LNCaP clone FGC (cell line): Measurements from ENCODE around the gene WTAP.
"Not testable (repeated sequence)": the region's sequence is repeated elsewhere in the genome, so short reads cannot be mapped to it uniquely, and the experiment has no call there.

Experiments used
- DNase-seq: peaks from one replicate; pipeline ENCODE4 v3.0.0-alpha.2; 2011; ENCODE audit warnings: low read depth
- H3K4me3 ChIP-seq: 2 replicates; pipeline ENCODE4 v1.5.1; 2011; ENCODE audit warnings: mild to moderate bottlenecking, low read depth, low read length, control low read depth
- CTCF ChIP-seq: IDR thresholded peaks from 2 replicates; pipeline ENCODE4 v1.5.1; 2012; ENCODE audit warnings: mild to moderate bottlenecking; ENCODE audit not compliant: control insufficient read depth, insufficient read depth; ENCODE audit errors: extremely low read depth

The WTAP gene

GRCh38 chr6:159729598-159730331 lies 2.5 kb downstream of the WTAP start:
- peak; percentile 33 for DNase-seq
- TF ChIP-seq CTCF, result no peak
- H3K4me3 ChIP-seq, result peak overlapping the region; percentile 72

GRCh38 chr6:159730332-159730676 lies 3.0 kb downstream of the WTAP start:
- no peak for TF ChIP-seq CTCF
- no peak for DNase-seq
- H3K4me3 ChIP-seq, result no peak overlapping the region

- not testable (repeated sequence) for DNase-seq, H3K4me3 ChIP-seq
Observed at GRCh38 chr6:159732550-159732949, 5.2 kb downstream of the WTAP start.

- H3K4me3 ChIP-seq, DNase-seq: not testable (repeated sequence)
Observed at GRCh38 chr6:159733395-159733794, 6.1 kb downstream of the WTAP start.

- H3K4me3 ChIP-seq, result no peak overlapping the region
- DNase-seq, result no peak
- no peak for TF ChIP-seq CTCF
Observed at GRCh38 chr6:159736908-159737307, 9.6 kb downstream of the WTAP start.

- TF ChIP-seq CTCF, result no peak
- no peak for DNase-seq
- H3K4me3 ChIP-seq, result no peak overlapping the region
Observed at GRCh38 chr6:159739341-159739740, 12.0 kb downstream of the WTAP start.

- H3K4me3 ChIP-seq, result no peak overlapping the region
- no peak for TF ChIP-seq CTCF
- DNase-seq, result no peak
Observed at GRCh38 chr6:159742165-159742564, 14.9 kb downstream of the WTAP start.

- DNase-seq, result no peak
- no peak overlapping the region for H3K4me3 ChIP-seq
- TF ChIP-seq CTCF, result no peak
Observed at GRCh38 chr6:159745081-159745480, 17.8 kb downstream of the WTAP start.
